A673 (cell line): ENCODE results near the gene SYNPO. TPM values are rescaled to one million over a fixed set of nuclear protein-coding genes. Genes with fewer than 3 reads are reported as not detected.

Source experiments
- BruUV-seq: library from RNA; stranded (reverse); fragments of 400-500 nt; replicated peaks from 2 replicates; lab custom pipeline; 2021; lab: Mats Ljungman, UMichigan
- CTCF ChIA-PET: fragments of 300-600 bp; sonication (Branson Sonifier 250); formaldehyde crosslinking; loops from one replicate; lab custom pipeline; 2022; ENCODE audit warnings: antibody characterized with exemption; lab: Charles Lee
- POLR2A ChIA-PET: fragments of 300-600 bp; sonication (Branson Sonifier 250); formaldehyde crosslinking; loops from one replicate; lab custom pipeline; 2022; ENCODE audit warnings: antibody characterized with exemption; ENCODE audit not compliant: low non-redundant PET; lab: Charles Lee
- DNase-seq: peaks from one replicate; pipeline ENCODE4 v3.0.0-alpha.2; 2015; ENCODE audit warnings: low spot score
- H3K27ac ChIP-seq: fragments of 200-600 bp; sonication (generic); 2 replicates; pipeline ENCODE4 v1.5.1; 2016; ENCODE audit warnings: mixed run types, low read depth, mild to moderate bottlenecking, mixed read lengths, antibody characterized with exemption, low read length; ENCODE audit not compliant: poor library complexity, severe bottlenecking
- H3K27me3 ChIP-seq: fragments of 200-600 bp; sonication (generic); replicated peaks from 2 replicates; pipeline ENCODE4 v1.6.1; 2017; ENCODE audit warnings: mixed run types, low read depth, mild to moderate bottlenecking, mixed read lengths, antibody characterized with exemption, low read length; ENCODE audit not compliant: insufficient read depth, poor library complexity
- H3K36me3 ChIP-seq: fragments of 200-600 bp; sonication (generic); 2 replicates; pipeline ENCODE4 v1.6.1; 2016; ENCODE audit warnings: mixed run types, mild to moderate bottlenecking, mixed read lengths, antibody characterized with exemption, low read length; ENCODE audit not compliant: insufficient read depth, poor library complexity, severe bottlenecking
- H3K4me1 ChIP-seq: fragments of 200-600 bp; sonication (generic); 2 replicates; pipeline ENCODE4 v1.6.1; 2017; ENCODE audit warnings: mixed run types, mild to moderate bottlenecking, mixed read lengths, antibody characterized with exemption, low read length; ENCODE audit not compliant: insufficient read depth, poor library complexity, severe bottlenecking
- H3K4me3 ChIP-seq: fragments of 200-600 bp; sonication (generic); 2 replicates; pipeline ENCODE4 v1.5.1; 2016; ENCODE audit warnings: low read depth, mixed run types, mild to moderate bottlenecking, mixed read lengths, low read length; ENCODE audit not compliant: poor library complexity, severe bottlenecking
- H3K9me3 ChIP-seq: fragments of 200-600 bp; sonication (generic); 2 replicates; pipeline ENCODE4 v1.6.1; 2016; ENCODE audit warnings: mixed run types, low read depth, mild to moderate bottlenecking, mixed read lengths, antibody characterized with exemption, low read length; ENCODE audit not compliant: poor library complexity, severe bottlenecking
- EZH2 ChIP-seq: fragments of 200-600 bp; sonication (generic); IDR thresholded peaks from 2 replicates; pipeline ENCODE4 v1.6.1; 2017; ENCODE audit warnings: borderline replicate concordance, low read depth, mild to moderate bottlenecking, mixed read lengths, antibody characterized with exemption, low read length; ENCODE audit not compliant: poor library complexity, severe bottlenecking
- intact Hi-C: fragments of 100-400 bp; cut with micrococcal nuclease; formaldehyde crosslinking; loops from one replicate; pipeline ENCODE4 v1.10.0; 2022; ENCODE audit not compliant: unreplicated experiment
- total RNA-seq: library from RNA; stranded (reverse); gene quantifications from 2 replicates; pipeline ENCODE4 v1.2.3, GENCODE V29; 2021
- TF ChIP-seq, protein P1 (sequence below): fragments of 300-800, 200-600 bp; sonication (generic); conservative IDR thresholded peaks from 2 replicates; pipeline ENCODE4 v1.5.1; 2017; ENCODE audit warnings: low read depth, mild to moderate bottlenecking, antibody characterized with exemption, low read length, moderate library complexity, mixed read lengths

SYNPO gene
- total RNA-seq, 1 experiment from 2014 or later: 7.6 TPM

DNA sequence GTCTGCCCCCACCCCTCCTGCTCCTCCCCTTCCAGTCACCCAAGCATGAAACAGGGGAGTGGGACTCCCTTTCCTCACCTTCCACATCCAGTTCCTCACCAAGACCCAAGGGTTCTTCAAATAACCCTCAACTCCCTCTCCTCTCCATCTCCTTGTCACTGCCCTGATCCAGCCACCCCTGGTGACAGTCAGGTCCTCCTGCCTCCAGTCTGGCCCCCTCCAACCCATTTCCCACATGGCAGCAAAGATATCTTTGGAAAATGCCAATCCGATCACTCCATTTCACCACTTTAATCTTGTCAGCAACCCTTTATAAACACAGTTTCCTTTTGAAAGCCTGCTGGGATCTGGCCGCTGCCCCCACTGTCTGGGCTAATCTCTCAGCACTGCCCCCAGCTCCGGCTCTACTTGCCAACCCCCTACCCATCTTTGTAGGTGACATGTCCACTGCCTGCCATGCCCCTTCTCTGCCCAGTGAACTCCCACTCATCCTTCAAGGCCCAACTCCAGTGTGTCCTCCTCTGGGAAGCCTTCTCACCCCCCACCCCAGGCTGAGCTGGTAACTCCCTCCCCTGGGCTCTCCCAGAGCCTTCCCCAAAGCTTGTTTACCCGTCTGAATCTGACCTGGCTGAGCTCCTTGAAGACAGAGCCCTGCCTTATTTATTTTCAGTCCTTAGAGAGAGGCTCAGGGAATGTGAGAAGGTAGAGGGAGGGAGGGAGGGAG, 19.8 kb downstream of the SYNPO start:
- H3K36me3 ChIP-seq: no peaks in the 10 kb centered on the region
- intact Hi-C loops: no loop called here
- ChIA-PET CTCF (no interaction called here), POLR2A (no interaction called here)
- no peaks in the 10 kb centered on the region for H3K9me3 ChIP-seq
- TF ChIP-seq, protein P1, sequence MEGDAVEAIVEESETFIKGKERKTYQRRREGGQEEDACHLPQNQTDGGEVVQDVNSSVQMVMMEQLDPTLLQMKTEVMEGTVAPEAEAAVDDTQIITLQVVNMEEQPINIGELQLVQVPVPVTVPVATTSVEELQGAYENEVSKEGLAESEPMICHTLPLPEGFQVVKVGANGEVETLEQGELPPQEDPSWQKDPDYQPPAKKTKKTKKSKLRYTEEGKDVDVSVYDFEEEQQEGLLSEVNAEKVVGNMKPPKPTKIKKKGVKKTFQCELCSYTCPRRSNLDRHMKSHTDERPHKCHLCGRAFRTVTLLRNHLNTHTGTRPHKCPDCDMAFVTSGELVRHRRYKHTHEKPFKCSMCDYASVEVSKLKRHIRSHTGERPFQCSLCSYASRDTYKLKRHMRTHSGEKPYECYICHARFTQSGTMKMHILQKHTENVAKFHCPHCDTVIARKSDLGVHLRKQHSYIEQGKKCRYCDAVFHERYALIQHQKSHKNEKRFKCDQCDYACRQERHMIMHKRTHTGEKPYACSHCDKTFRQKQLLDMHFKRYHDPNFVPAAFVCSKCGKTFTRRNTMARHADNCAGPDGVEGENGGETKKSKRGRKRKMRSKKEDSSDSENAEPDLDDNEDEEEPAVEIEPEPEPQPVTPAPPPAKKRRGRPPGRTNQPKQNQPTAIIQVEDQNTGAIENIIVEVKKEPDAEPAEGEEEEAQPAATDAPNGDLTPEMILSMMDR: no peak
- TF ChIP-seq EZH2: no peak
- no peaks in the 10 kb centered on the region for H3K27me3 ChIP-seq
- BruUV-seq: no TSS peak
- no peak overlapping the region for H3K27ac ChIP-seq
- DNase-seq: no peak
- no peaks in the 10 kb centered on the region for H3K4me1 ChIP-seq
- H3K4me3 ChIP-seq: no peak overlapping the region

DNA sequence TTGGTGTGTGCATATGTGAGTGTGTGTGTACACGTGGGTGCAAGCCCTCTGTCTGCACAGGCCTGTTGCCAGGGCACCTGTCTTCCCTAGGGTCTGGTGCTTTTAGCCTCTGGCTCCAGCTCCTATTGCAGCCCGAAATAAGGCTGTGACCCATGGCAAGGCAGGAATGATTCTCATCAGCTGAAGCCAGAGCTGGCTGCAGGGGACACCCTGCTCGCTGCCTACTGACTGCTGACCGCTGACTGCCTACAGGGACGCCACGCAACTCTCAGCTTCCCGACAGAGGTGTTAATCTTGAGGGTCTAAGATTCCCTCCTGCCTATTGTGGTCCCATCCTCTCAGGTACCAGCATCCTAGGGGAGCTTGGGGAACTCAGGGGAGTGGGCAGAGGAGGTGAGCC, 20.6 kb downstream of the SYNPO start, which contains the start of gene MYOZ3:
Gene MYOZ3, plus strand, starts transcription at position 166 of the 400 bp plus-strand sequence. CDS start 1,691 bp downstream, outside the sequence.
- no peak within 1 kb of the TSS for H3K4me3 ChIP-seq
- ChIA-PET POLR2A (no interaction called here), CTCF (interaction anchor here (0.6 kb wide), 2 partner anchors 22 to 1289 kb away, joined by 3 to 4 read pairs; no protein-coding TSS in a partner anchor)
- no peaks in the 10 kb centered on the region for H3K27me3 ChIP-seq
- H3K36me3 ChIP-seq: no peaks in the 10 kb centered on the region
- no peak for TF ChIP-seq EZH2
- TF ChIP-seq, protein P1: no peak
- no peaks in the 10 kb centered on the region for H3K9me3 ChIP-seq
- H3K4me1 ChIP-seq: no peaks in the 10 kb centered on the region
- H3K27ac ChIP-seq: no peak within 1 kb of the TSS
- BruUV-seq: no TSS peak
- intact Hi-C loops: no loop called here
- no peak for DNase-seq

DNA sequence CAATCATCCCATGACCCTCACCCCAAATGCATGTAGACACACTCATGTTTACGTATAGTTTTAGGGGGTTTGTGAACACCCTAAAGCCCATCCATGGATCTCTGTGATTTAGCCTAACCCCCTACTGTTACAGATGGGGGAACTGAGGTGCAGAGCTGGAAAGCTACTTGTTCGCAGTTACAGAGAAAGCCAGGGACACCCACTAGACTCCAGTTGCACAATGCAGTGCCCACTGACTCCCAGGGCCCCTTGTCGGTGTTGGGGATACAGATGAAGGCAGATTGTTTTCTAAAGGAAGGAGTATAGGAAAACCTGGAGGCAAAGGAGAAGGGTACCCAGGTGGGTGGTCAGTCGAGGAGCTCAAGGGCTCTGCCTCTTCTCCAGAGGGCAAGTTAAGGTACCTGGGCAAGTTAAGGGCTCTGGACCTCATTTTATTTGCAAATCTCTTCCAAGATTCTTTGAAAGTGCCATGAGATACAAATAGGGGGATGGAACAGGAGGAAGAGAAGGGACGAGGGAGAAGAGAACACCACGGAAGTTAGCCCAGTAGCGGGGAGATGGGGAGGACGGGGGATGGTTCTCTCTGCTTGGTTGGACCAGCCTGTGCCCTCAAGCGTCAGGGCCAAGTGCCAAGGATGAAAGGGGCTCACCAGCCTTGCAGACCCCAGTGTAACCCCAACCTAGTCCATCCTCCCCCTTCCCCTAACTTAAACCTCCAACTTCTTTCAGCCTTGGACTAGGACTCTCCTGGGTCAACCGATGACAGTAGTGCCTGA, 21.5 kb downstream of the SYNPO start:
- BruUV-seq: no TSS peak
- TF ChIP-seq, protein P1: no peak
- no peak for TF ChIP-seq EZH2
- ChIA-PET CTCF (interaction anchor here (0.6 kb wide), 2 partner anchors 21 to 1290 kb away, joined by 3 to 4 read pairs; no protein-coding TSS in a partner anchor), POLR2A (no interaction called here)
- intact Hi-C loops: no loop called here
- no peak overlapping the region for H3K4me3 ChIP-seq
- no peak overlapping the region for H3K27ac ChIP-seq
- DNase-seq: no peak
- H3K36me3 ChIP-seq: no peaks in the 10 kb centered on the region
- no peaks in the 10 kb centered on the region for H3K27me3 ChIP-seq
- H3K9me3 ChIP-seq: no peaks in the 10 kb centered on the region
- no peaks in the 10 kb centered on the region for H3K4me1 ChIP-seq
